Erythroblast (primary cell): ENCODE data around the gene STK39.
A peak's percentile ranks its signal among the peaks of the same experiment; 100 is the strongest.

Source experiments
- DNase-seq, 2 experiments: peaks; one replicate each; lab custom pipeline; 2025; lab: John Stamatoyannopoulos, UW
- GATA1 ChIP-seq: IDR thresholded peaks from 2 replicates; pipeline ENCODE4 v1.6.1; 2011; ENCODE audit warnings: low read depth, mild to moderate bottlenecking, control low read depth, low read length, moderate library complexity
- POLR2A ChIP-seq: IDR thresholded peaks from 2 replicates; pipeline ENCODE4 v1.6.1; 2011; ENCODE audit warnings: mild to moderate bottlenecking, low read length

The STK39 gene

GRCh38 chr2:168033966-168034365 lies 213.4 kb downstream of the STK39 start:
- TF ChIP-seq POLR2A: no peak
- DNase-seq: no peak

DNA sequence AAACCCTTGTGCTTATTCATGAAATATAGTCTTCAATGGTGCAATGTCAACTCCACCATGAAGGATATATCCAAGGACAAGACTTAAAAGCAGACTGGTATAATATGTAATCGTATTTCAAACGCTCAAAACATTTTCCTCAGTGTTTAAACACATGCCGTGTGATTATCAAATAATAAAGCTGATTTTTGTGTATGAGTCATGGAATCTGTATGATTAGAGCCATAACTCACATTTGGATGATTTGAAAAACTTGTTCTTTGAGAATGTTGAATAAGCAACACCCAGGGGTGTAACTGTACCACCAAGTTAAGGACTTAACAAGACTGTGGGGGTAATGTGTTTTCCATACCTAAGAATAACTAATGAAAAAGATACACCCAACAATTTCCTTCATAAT lies 215.3 kb downstream of the STK39 start:
- DNase-seq: no peak

GRCh38 chr2:168030862-168031624 lies 216.4 kb downstream of the STK39 start:
- DNase-seq: no peak
- TF ChIP-seq GATA1 (no peak), POLR2A (no peak)

More for the DNA sequence above, 215.3 kb downstream of the STK39 start:
- TF ChIP-seq POLR2A (no peak), GATA1 (no peak)

DNA sequence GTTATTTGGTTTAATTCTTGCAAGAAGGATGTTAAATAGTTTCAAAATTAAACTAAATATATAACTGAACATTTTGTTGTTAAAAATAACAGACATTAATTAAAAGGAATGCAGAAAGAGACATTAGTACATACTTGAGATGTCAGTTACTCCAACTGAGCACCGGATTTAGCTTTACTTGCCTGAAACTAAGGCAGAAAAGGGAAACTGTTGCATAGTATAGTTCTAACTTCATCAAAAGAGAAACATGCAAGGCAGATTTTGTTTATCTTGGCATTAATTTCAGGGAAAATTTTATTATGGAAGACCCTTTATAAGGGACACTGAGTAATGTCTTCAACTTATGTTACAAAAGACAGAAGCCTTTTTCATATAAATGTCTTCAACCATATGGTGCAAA lies 218.3 kb downstream of the STK39 start:
- TF ChIP-seq POLR2A: no peak
- TF ChIP-seq GATA1: no peak
- no peak for DNase-seq

GRCh38 chr2:168028362-168028761 lies 219.0 kb downstream of the STK39 start:
- TF ChIP-seq POLR2A (no peak), GATA1 (no peak)
- no peak for DNase-seq

GRCh38 chr2:168025487-168026202 lies 221.8 kb downstream of the STK39 start:
- TF ChIP-seq GATA1: no peak
- TF ChIP-seq POLR2A: no peak

DNA sequence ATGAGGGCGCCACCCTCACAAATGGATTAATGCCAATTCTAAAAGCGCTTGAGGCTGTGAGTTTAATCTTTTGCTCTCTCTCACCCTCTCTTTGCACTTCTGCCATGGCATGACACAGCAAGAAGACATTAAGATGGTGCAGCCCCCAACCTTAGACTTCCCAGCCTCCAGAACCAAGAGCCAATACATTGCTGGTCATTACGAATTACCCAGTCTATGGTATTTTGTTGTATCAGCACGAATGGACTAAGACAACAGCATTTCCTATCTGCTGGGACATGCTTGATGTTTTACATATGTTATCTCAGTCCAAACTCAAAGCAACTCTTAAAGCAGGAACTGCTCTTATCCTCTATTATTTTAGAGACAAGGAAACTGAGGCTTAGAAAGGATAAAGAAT lies 222.9 kb downstream of the STK39 start:
- peak; percentile 12 to 17 for DNase-seq
- TF ChIP-seq POLR2A (no peak), GATA1 (no peak)

More at GRCh38 chr2:168025487-168026202, 221.8 kb downstream of the STK39 start:
- DNase-seq: no peak

DNA sequence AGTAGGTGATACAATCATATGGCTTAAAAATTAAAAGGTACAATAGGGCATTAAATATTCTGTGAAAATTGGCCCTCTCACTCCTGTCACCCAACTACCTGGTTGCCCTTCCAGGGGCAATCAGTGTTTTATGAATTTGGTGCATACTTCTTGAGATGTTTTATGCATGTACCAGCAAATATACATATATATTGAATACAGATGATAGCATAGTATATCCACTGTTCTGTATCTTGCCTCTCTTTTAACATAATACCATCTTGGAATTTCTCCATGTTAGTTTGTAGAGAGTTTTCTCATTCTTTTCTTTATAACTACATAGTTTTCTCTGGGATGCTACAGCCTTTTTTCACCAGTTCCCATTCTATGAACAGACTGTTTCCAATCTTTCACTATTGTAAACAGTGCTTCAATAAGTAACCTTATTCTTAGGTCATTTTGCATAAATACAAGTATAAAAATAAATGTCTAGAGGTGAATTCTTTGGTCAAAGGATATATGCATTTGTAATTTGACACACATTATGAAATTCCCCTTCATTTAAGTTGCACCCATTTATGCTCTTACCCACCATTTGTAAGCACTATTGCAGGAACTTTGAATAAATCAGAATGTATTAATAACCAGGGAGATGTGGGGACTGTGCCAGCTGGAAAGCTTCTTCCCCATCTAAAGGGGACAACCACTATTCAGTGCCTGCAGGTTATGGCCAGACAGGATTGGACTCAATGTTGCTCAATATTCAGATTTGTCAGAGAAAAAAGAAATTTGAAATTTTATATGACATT lies 225.4 kb downstream of the STK39 start:
- TF ChIP-seq POLR2A: no peak
- no peak for TF ChIP-seq GATA1
- no peak for DNase-seq

- no peak for DNase-seq
- TF ChIP-seq POLR2A: no peak
- TF ChIP-seq GATA1: no peak
These were observed 232.0 kb downstream of the STK39 start for GRCh38 chr2:168015274-168015953.

DNA sequence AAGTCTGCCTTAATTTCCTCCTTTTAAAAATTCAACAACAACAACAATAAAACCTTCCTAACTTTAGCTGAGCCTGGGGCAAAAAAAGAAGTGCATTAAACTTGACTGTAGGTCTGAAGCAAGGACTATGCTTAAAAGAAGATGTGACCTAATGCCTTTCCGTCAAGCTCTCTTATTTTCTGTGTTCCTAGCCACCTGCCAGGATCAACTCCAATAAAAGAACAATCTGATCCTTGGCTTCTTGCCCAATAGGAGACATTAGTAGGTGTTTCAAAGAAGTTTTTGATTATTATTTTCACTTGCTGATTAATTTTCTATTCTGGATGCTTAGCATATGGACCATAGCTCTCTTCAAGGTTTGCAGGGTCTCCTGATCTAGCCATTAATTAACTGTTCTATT lies 237.5 kb downstream of the STK39 start:
- TF ChIP-seq GATA1 (no peak), POLR2A (no peak)
- no peak for DNase-seq

DNA sequence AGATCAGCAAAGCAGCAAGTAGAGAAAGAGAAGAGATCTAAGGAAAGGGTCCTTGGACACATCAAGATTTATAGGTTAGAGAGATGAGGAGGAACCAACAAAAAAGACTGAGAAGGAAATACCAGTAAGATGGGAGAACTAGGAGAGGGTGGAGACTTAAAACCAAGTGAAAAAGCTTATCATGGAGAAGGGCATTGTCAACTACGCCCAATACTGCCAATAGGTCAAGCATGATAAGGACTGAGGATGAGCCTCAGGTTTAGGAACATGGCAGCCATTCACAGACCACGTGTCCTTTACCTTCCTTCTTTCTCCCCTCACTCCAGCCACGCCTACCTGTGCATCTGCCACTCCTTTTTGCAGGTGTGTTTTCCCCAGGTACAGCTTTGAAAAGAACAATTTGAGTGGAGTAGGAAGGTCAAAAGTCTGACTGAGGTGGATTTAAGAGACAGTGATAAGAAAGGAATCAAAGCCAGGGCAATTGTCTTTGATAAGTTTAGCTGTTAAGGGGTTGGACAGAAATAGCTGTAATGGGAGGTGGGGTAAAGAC lies 238.7 kb downstream of the STK39 start:
- peak; percentile 28 to 69 for DNase-seq
- TF ChIP-seq GATA1: no peak
- TF ChIP-seq POLR2A: no peak

GRCh38 chr2:168006498-168006897 lies 240.9 kb downstream of the STK39 start:
- no peak for DNase-seq
- TF ChIP-seq GATA1: no peak
- TF ChIP-seq POLR2A: no peak

- DNase-seq: no peak
- no peak for TF ChIP-seq GATA1
- no peak for TF ChIP-seq POLR2A
These were observed 241.8 kb downstream of the STK39 start for GRCh38 chr2:168005586-168005985.

DNA sequence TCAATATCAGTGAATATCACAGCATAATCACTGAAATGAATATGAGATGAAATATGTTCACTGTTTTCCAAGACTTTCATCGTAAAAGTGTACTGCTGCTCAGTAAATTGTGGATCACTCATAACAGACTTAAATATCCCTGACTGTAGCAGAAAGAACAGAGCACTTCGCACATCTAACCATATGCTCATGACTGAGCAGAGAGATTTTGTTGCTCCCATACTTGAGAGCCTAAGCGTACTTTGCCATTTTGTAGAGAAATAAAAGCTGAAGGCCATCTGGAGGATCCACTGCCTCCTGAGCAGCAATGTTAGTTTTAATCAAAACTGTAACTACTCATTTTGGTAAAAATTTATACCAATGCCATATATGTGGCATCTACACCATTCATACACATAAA lies 243.5 kb downstream of the STK39 start:
- DNase-seq: no peak
- TF ChIP-seq POLR2A: no peak
- no peak for TF ChIP-seq GATA1
